GM12878 (cell line): ENCODE measurements around the gene PISD. TPM values are rescaled to one million over a fixed set of nuclear protein-coding genes. Genes with fewer than 3 reads are reported as not detected.

ENCODE experiments used
- ATAC-seq: fragments of 200-7000 bp; cut with Tn5 transposase; 3 replicates; pipeline ENCODE4 v1.9.1; 2020; ENCODE audit warnings: mild to moderate bottlenecking, moderate library complexity
- BruUV-seq: library from RNA; stranded (reverse); fragments of 400-500 nt; replicated peaks from 2 replicates; lab custom pipeline; 2021; lab: Mats Ljungman, UMichigan
- CTCF ChIA-PET: fragments of 300-600 bp; sonication (Branson Sonifier 250); formaldehyde crosslinking; extraction: SDS; loops from one replicate; lab custom pipeline; 2021; ENCODE audit warnings: inconsistent platforms; lab: Yijun Ruan, JAX
- POLR2A ChIA-PET: fragments of 350-600 bp; formaldehyde crosslinking; extraction: SDS; loops from one replicate; lab custom pipeline; 2021; ENCODE audit warnings: inconsistent platforms; lab: Charles Lee
- RAD21 ChIA-PET: fragments of 300-600 bp; sonication (Branson Sonifier 250); formaldehyde crosslinking; loops from one replicate; lab custom pipeline; 2023; ENCODE audit warnings: antibody characterized with exemption; ENCODE audit not compliant: unreplicated experiment; lab: Charles Lee
- SMC1A ChIA-PET: fragments of 300-600 bp; sonication (Branson Sonifier 250); formaldehyde crosslinking; loops from one replicate; lab custom pipeline; 2023; ENCODE audit not compliant: unreplicated experiment, uncharacterized antibody; lab: Charles Lee
- DNase-seq: peaks from one replicate; pipeline ENCODE4 v3.0.0-alpha.2; 2011; ENCODE audit warnings: low read depth, low spot score
- FAIRE-seq: peaks from 3 replicates; lab custom pipeline; 2011; peaks lifted over from hg19 to GRCh38; lab: Jason Lieb, UNC
- H2AFZ ChIP-seq: 2 replicates; pipeline ENCODE4 v1.6.0; 2011; ENCODE audit warnings: low read depth, low read length, control low read depth; ENCODE audit not compliant: control insufficient read depth
- H3K27ac ChIP-seq: 2 replicates; pipeline ENCODE4 v1.5.1; 2011; ENCODE audit warnings: control low read depth; ENCODE audit not compliant: control insufficient read depth, insufficient read depth
- H3K27me3 ChIP-seq, 2 experiments: replicated peaks in 1 of 2; 2 replicates each; pipeline versions ENCODE4 v1.6.0 to v1.6.1; 2011; ENCODE audit warnings: low read length in 1 of 2; ENCODE audit not compliant: control insufficient read depth in 2 of 2, insufficient read depth in 2 of 2
- H3K36me3 ChIP-seq, 2 experiments: 2 replicates each; pipeline ENCODE4 v1.5.1; 2011; ENCODE audit warnings: low read length in 1 of 2; ENCODE audit not compliant: control insufficient read depth in 2 of 2, insufficient read depth in 2 of 2
- H3K4me1 ChIP-seq: 2 replicates; pipeline ENCODE4 v1.6.1; 2011; ENCODE audit warnings: mild to moderate bottlenecking, low read length, moderate library complexity, mixed read lengths; ENCODE audit not compliant: control insufficient read depth, insufficient read depth
- H3K4me2 ChIP-seq: 2 replicates; pipeline ENCODE4 v1.6.0; 2011; ENCODE audit warnings: control low read depth; ENCODE audit not compliant: control insufficient read depth, insufficient read depth
- H3K4me3 ChIP-seq: fragments of 200-600 bp; sonication (generic); 2 replicates; pipeline ENCODE4 v1.5.1; 2016
- H3K79me2 ChIP-seq: 2 replicates; pipeline ENCODE4 v1.6.0; 2011; ENCODE audit warnings: low read length; ENCODE audit not compliant: control insufficient read depth, insufficient read depth
- H3K9ac ChIP-seq: 2 replicates; pipeline ENCODE4 v1.8.0; 2011; ENCODE audit warnings: low read length, control low read depth, mixed read lengths; ENCODE audit not compliant: control insufficient read depth, insufficient read depth
- H3K9me3 ChIP-seq: replicated peaks from 3 replicates; pipeline ENCODE4 v1.5.1; 2011; ENCODE audit warnings: mild to moderate bottlenecking, low read length; ENCODE audit not compliant: control insufficient read depth, insufficient read depth
- H4K20me1 ChIP-seq: 2 replicates; pipeline ENCODE4 v1.6.0; 2011; ENCODE audit not compliant: control insufficient read depth, insufficient read depth
- BMI1 ChIP-seq: fragments of 450-650 bp; IDR thresholded peaks from 2 replicates; pipeline ENCODE4 v1.6.1; 2016; ENCODE audit warnings: mild to moderate bottlenecking, moderate library complexity, borderline replicate concordance
- CUX1 ChIP-seq: IDR thresholded peaks from 2 replicates; pipeline ENCODE4 v1.6.1; 2012; ENCODE audit warnings: improper control_type of control experiment, low read depth, low read length; ENCODE audit not compliant: insufficient replicate concordance
- EP300 ChIP-seq, 2 experiments: fragments of 150-350 bp in 1 of 2; IDR thresholded peaks; 2 replicates each; pipeline ENCODE4 v1.6.1; 2011 to 2012; ENCODE audit warnings: low read depth in 2 of 2, low read length in 2 of 2, borderline replicate concordance in 1 of 2, improper control_type of control experiment in 1 of 2, inconsistent platforms in 1 of 2; ENCODE audit not compliant: control insufficient read depth in 1 of 2
- ESRRA ChIP-seq: IDR thresholded peaks from 2 replicates; pipeline ENCODE4 v1.6.1; 2012; ENCODE audit warnings: mild to moderate bottlenecking, low read length, improper control_type of control experiment
- HSF1 ChIP-seq: fragments of 150-350 bp; IDR thresholded peaks from 2 replicates; pipeline ENCODE4 v1.6.1; 2014; ENCODE audit warnings: mild to moderate bottlenecking, low read depth, low read length
- SP1 ChIP-seq: IDR thresholded peaks from one replicate; pipeline ENCODE4 v1.6.1; 2011; ENCODE audit warnings: low read depth, low read length
- WGBS: methylation state at CpG from one replicate; pipeline ENCODE4 v1.1.6; 2016; ENCODE audit warnings: low lambda C conversion rate; ENCODE audit not compliant: insufficient replicate concordance, insufficient coverage; ENCODE audit errors: missing lambda C conversion rate; 5-methylcytosine and 5-hydroxymethylcytosine counted together
- in situ Hi-C: fragments of 300-500 bp; cut with MboI; formaldehyde crosslinking; loops from 9 replicates; pipeline ENCODE4 v1.14.3; 2018; ENCODE audit warnings: mixed read lengths
- intact Hi-C: fragments of 100-400 bp; cut with micrococcal nuclease; formaldehyde crosslinking; loops from one replicate; pipeline ENCODE4 v1.14.2; 2022; ENCODE audit not compliant: unreplicated experiment
- polyA plus RNA-seq, 11 experiments: library from polyadenylated mRNA; depleted of rRNA in 4 of 11; unstranded in 6 of 11; stranded (reverse) in 5 of 11; fragments of >200 nt; fragmentation: Nextera tagmentation in 4 of 11; fragmentation: Illumina TruSeq in 1 of 11; extraction: Ambion mirVana in 4 of 11; extraction: Trizol in 1 of 11; gene quantifications; 1 replicate in 1 of 11; 2 replicates in 10 of 11; pipeline versions ENCODE4 v1.2.1 to v1.2.3, GENCODE V29; 2011 to 2016; ENCODE audit warnings: inconsistent platforms in 2 of 11, missing spikeins in 2 of 11, low read depth in 1 of 11
- total RNA-seq, 4 experiments: library from RNA; depleted of rRNA in 3 of 4; stranded (reverse); fragments of >200 nt in 3 of 4; fragmentation: Illumina TruSeq in 1 of 4; extraction: Trizol in 1 of 4; gene quantifications; 2 replicates each; pipeline versions ENCODE4 v1.2.1 to v1.2.3, GENCODE V29; 2013 to 2021

Gene PISD
- total and polyA plus RNA-seq, 10 of the 15 experiments (the other 5 are each of a cell fraction or from before 2014, with no cell fraction given) = 25.8 to 62.7 (median 45.8) TPM

- Histone ChIP-seq H3K36me3 (peaks cover 11 to 14% of the 10 kb centered on the region in 2 experiments; a peak in 3 of 4 replicates), H3K4me1 (no peaks in the 10 kb centered on the region)
- FAIRE-seq = no peak
- intact Hi-C loops = no loop called here
- RAD21 ChIA-PET = no interaction called here
- no peak for TF ChIP-seq CUX1
- no peak for TF ChIP-seq BMI1
- no peak for TF ChIP-seq HSF1
- TF ChIP-seq ESRRA = no peak
- no peak for TF ChIP-seq EP300 (IDR thresholded peaks at IDR 0.05; ENCODE audit: borderline replicate concordance in 1 of 2, control insufficient read depth in 1 of 2, low read depth in 2 of 2, low read length in 2 of 2)
- TF ChIP-seq SP1 = no peak
- TF ChIP-seq, all 136 proteins: peak for 0
- H3K9ac ChIP-seq = no peak overlapping the region
- H3K27ac ChIP-seq = no peak overlapping the region
- 97% methylated on average over 3 of the region's 3 CpGs for WGBS
- no peak overlapping the region for H3K4me2 ChIP-seq
- CTCF ChIA-PET = interaction anchor here (1.2 kb wide), 1 partner anchor 18 kb away, joined by 3 read pairs; no protein-coding TSS in a partner anchor
- no peaks in the 10 kb centered on the region for H3K79me2 ChIP-seq
- no peaks in the 10 kb centered on the region for H3K9me3 ChIP-seq
- in situ Hi-C loops = no loop called here
- ATAC-seq (no peak), DNase-seq (no peak)
- H3K4me3 ChIP-seq = no peak overlapping the region
- SMC1A ChIA-PET = interaction anchor here (0.6 to 1.1 kb wide), 3 partner anchors 9 to 70 kb away, joined by 3 to 4 read pairs (median 3); no protein-coding TSS in a partner anchor
- BruUV-seq = no TSS peak
- H2AFZ ChIP-seq = no peak overlapping the region
- H3K27me3 ChIP-seq = no peaks in the 10 kb centered on the region
- no peaks in the 10 kb centered on the region for H4K20me1 ChIP-seq
- POLR2A ChIA-PET = interaction anchor here (0.5 kb wide), 1 partner anchor 57 kb away, joined by 3 read pairs; no protein-coding TSS in a partner anchor
Measured at GRCh38 chr22:31574055-31574670, 87.9 kb downstream of the PISD start.
